HS-27A (cell line): ENCODE data around the gene CBX6.
"Not testable (repeated sequence)": the region's sequence is repeated elsewhere in the genome, so short reads cannot be mapped to it uniquely, and the experiment has no call there.

Experiments
- DNase-seq: peaks from one replicate; pipeline ENCODE4 v3.0.0-alpha.2; 2012; ENCODE audit warnings: low read depth, missing footprints

The CBX6 gene

DNA sequence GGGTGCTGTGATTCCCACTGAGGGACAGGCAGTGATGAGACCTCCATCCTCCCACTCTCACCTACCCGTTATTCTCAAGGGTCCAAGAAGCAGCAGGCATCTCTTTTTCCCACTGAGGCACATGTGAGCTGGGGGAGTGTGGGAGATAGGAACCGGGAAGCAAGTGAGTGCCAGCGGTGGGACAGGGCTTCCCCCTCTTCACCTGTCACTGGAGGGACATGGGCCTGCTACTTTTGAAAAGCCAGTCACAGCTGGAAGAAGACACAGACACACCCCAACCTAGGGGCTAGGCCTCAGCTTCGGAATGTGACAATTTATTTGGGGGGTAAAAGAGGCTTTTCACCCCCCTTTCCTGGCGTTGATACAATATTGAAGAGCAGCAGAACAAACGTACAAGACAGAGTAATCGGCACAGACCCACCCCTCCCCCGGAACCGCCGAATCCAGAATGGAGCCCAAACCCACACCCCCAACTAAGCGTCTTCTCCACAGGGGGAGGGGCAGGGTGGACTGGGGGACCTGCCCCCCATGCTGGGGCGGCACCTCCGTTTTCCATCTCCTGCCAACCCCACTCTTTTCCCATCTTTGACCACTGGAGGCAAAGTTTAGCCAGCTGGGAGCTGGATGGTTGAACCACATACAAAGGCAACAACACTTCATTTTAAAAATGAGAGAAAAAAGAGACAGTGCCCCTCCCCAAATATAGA lies 10.7 kb downstream of the CBX6 start:
- DNase-seq: no peak

DNA sequence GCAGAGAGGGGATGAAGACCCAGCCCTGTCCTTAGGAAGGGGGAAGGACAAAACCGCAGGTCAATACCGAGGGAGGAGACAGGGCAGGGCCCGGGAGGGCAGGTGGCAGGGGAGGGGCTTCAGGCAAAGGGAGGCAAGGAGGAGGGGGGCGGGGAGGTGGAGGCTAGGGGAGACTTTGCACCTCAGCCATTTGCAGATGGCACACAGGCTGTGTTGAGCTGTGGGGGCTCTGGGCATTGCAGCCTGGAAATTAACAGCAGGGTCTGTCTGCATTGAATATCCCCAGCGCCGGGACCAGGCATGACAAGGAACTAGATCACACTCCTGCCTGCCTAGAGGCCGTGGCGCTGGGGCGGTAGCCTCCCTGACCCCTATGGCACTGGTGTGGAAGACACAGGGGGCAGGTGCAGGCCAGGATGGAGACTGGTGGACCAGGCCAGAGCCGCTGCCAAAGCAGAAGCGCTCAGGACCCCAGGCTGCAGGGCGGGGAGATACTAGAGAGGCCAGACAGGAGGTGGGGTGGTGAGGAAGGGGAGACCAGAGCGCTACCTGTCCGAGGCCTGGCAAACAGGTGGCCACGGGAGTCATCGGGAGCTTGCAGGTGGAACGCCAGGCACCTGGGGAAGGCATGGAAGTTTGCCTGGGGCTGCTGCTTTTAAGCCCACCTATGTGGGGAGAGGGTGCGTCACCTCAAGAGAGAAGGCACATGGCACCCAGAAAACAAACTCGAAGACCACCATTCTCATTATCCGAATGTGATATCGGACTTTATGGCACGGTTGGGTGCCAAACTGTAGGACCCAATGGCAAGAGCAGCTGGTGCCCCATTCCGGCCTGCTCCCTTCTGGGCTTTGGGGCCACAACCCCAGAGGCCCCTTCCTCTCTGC lies 11.5 kb downstream of the CBX6 start:
- no peak for DNase-seq

DNA sequence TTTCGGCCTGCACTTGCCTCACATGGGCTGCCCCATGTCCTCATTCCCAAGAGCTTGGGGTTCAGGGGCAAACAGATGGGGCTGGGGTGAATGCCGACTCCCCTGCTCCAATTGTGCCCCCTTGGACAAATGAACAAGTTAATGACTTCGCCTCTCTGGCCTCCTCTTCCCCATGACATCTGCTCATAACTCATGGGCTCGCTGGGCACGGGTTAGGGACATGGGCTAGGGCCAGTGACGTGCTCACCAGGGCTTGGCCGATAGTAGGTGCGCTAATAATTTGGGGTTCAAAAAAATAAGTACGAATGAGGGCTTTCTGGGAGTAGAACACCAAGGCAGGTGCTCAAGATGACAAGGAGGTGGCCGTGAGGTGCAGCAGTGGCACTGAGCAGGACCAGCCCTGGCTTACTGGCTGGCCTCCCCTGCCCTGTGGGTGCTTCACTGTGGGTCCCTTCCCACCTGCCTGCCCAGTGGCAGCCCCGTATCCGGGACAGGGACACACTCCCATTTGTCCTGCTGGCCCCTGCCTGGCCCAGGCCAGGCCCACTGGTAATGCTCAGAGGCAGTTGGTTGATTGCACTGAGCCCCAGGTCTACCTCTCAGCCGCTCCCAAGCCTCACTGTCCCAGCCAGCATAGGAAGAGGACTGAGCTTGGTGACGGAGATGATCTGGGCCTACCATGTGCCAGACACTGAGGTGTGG lies 12.3 kb downstream of the CBX6 start:
- no peak for DNase-seq

DNA sequence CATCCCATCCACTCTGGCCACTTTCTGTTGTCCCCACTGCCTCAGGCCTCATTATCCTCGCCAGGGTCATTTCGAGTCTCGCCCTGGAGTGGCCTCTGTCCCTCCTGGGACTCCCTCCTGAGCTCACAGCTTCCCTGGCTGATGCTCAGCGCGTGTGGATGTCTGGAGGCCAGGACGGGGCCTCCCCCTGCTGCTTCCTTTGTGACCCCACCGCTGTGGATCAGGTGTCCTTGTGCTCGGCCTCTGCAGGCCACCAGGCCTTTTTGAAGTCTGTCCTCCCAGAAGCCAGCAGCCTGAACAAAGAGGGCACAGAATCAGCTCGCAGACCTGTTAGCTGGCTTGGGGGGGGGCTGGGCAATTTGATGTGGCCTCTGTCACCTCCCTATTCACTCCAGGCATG lies 13.5 kb downstream of the CBX6 start:
- DNase-seq: no peak

DNA sequence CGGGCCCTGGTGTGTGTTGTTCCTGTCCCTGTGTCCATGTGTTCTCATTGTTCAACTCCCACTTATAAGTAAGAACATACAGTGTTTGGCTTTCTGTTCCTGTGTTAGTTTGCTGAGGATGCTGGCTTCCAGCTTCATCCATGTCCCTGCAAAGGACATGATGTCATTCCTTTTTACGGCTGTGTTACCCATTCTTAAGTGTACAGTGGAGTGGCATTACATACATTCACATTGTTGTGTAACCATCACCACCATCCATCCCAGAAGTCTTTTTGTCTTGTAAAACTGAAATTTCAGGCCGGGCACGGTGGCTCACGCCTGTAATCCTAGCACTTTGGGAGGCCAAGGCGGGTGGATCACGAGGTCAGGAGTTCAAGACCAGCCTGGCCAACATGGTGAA lies 17.5 kb downstream of the CBX6 start:
- not testable (repeated sequence) for DNase-seq

DNA sequence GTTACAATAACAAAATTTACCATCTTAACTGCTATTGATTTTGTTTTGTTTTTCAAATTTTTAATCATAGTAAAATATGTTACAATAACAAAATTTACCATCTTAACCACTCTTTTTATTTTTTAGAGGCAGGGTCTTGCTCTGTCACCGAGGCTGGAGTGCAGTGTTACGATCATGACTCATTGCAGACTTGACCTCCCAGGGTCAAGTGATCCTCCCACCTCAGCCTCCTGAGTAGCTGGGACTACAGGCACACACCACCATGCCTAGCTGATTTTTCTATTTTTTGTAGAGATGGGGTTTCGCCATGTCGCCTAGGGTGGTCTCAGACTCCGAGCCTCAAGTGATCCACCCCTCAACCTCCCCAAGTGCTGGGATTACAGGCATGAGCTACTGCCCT lies 18.1 kb downstream of the CBX6 start:
- DNase-seq: not testable (repeated sequence)

DNA sequence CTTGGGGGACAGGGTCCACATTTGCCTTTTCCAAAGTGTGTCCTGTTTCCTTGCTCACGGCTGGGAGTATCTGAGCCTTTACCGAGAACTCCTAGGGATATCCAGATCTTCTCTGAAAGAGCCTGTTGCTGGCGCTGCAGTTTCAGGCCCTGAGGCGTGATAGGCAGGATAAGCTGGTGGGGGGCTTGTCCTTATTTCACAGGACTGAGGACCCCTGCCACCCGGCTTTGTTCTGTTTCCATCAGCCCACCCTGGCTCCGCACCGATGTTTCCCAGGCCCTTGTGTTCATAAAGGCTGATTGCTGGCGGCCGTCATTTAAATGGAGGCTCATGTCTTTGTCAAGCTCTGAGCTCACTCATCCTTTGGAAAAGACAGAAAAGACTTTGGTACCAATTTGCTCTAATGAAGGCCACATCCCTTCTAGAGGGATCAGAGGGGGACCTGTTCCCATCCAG lies 18.8 kb downstream of the CBX6 start:
- no peak for DNase-seq

DNA sequence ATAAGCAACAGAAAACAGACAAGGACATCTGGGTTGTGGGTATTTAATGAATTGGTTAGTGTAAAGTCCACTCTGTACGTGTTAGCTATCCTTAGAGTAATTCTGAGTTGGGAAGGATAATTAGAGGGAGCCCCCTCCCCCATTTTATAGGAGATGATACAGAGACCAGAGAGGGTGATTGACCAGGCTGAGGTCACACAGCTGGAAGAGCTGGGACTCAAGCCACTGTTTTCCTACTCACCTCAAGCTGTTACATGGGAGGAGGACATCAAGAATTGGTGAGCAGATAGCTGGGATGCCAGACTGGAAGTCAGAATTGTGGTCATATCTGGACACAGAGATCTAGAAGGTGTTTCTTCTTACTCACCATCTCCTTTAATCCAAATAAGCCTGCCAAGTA lies 19.5 kb downstream of the CBX6 start:
- no peak for DNase-seq

DNA sequence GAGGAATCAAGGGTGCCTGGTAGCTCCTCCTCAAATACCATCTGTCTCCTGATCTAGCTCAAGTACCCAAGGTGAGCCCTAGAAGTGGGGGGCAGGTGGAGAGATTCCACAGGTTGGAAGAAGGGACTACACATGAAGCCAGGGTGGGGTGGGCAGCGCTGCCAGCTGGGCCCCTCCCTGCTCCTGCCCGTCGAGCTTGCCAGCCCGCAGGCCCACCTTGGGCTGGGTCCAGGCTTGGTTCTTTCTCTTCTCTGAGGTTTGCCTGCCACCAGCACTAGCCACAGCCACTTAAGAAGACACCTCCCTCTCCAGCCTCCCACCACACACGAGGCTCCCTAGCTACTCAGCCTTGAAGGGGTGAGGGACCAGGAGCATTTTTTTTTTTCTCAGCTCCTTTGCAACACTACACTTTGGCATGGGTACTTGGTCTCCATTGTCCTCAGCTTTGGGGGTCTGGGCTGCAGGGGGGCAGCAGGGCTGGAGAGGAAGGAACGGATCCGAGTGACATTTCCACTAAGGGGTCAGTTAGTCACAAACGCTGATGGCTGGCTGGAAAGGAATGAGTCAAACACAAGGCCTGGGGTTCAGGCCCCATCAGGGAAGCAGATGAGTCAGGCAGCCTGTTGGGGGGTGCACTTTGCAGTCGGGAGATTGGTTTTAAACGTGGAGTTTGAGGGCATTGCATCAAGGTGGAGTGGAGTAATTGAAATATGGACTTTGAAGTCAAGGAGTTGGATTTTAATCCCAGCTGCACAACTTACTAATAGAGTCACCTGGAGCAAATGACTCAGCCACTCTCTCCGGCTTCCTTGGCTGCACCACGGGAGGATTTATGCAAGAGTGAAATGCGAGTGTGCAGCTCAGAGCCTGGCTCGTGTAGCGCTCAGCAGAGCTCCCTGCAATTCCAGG lies 20.8 kb downstream of the CBX6 start:
- no peak for DNase-seq

DNA sequence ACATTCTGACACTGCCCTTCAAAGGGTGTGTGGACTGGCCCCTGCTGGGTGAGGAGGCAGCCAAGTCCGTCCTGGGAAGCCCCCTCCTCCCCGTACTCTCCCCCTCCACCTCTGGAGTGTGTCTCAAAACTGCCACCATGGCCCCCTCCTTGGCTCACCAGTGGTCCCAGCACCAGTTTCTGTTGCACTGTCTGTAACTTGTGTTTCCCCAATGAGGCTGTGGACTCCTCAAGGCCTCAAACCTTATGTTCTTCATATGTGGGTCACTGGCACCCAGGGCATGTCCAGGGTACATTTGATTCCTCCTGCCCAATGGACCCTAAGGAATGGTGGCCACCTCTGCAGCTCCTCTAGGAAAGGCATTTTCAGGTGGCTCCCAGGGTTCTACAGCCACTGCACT lies 21.6 kb downstream of the CBX6 start:
- DNase-seq: no peak

DNA sequence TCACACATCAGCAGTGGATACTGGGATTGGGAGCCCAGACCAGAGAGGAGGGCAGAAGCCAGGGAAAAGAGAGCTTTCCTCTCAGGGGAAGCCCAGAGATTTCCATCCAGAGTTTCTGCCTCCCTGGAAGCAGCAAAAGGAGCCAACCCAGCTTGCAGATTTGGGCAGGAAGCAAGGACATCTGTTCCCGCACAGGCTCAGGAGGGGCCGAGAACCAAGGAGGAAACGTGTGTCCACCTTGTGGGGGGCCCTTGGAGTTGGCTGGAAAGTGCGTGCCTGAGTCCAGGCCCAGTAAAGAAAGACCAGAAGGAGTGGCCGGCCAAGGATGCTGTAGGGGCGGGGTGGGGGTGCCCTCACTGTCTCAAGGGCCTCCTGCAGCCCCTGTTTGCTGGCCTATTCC lies 22.2 kb downstream of the CBX6 start:
- DNase-seq: no peak

DNA sequence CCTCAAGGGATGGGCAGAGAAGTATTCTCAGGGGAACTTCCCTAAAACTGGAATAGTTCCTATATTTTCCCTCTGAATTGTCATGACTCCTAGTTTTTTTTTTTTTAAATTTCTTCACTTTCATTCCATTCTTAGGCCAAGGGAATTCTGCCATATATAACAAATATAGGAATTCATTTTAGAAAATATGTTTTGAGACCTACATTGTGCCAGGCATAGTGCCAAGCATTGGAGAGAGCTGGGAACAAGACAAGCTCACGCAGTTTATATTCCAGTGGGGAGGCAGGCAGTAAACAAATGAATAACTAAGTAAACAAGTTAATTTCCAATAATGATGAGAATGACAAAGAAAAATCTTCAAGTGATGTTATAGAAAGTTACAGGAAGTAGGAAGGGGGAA lies 25.6 kb downstream of the CBX6 start:
- no peak for DNase-seq

DNA sequence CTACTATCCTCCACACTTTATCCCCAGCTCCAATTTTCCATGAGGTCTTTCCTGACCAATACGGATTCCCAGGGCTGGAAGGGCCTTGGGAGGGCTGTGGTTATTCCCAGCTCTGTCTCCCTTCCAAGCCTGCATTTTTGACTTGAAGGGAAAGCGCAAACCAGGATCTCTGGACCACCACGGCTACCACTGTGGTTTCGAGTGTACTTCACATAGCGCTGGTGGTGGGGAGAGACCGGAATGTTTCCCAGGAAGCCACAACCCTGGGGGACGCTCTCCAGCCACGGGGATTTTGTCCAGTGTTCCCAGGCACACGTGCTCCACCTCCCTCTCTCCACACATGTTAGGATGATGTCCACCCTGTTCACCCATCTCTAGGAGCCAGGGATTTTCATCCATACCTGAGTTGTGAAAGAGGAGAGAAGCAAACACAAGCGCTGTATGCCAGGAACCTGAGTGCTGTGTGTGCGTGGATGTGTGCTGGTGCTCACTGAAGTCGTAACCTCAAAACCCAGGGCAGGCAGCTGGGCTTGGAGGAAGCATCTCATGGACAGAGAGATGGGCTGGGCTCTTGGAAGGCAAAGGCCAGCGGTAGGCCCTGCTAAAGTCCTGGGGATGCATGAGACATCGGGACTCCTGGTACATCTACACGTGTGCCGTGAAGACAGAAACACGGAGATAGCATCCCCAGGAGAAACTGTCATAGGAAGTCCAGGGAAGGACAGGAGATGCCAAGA lies 26.8 kb downstream of the CBX6 start:
- DNase-seq: no peak

DNA sequence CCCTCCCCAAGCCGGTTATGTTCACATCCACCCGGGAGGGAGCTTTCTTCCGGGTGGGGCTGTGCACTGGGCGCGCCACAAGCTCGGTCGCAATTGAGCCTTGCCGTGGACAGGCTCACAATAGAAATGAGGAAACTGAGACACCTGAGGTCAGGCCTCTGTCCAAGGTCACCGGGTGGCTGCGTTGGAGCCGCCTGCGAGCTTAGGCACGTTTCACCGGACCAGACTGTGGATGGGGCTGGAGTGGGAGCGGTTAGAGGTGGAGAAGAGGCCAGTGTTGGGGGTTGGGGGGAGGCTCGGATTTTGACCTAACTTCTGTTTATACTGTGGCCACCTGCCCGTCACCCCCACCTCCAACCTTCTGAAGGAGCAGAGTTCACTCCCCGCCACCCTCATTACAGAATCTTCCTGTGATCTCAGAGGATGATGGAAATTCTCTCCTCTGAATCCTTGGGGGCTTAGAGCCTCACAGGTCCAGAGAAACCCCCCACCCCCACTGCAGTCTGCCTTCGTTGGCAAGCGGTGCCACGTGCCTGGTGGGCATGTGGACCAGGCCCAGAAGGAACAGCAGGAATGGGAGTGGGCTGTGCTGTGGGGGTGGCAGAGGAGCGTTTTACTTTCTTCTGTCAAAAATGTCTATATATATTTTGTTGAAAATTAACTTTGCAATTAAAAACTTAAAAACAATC lies 27.6 kb downstream of the CBX6 start:
- no peak for DNase-seq

DNA sequence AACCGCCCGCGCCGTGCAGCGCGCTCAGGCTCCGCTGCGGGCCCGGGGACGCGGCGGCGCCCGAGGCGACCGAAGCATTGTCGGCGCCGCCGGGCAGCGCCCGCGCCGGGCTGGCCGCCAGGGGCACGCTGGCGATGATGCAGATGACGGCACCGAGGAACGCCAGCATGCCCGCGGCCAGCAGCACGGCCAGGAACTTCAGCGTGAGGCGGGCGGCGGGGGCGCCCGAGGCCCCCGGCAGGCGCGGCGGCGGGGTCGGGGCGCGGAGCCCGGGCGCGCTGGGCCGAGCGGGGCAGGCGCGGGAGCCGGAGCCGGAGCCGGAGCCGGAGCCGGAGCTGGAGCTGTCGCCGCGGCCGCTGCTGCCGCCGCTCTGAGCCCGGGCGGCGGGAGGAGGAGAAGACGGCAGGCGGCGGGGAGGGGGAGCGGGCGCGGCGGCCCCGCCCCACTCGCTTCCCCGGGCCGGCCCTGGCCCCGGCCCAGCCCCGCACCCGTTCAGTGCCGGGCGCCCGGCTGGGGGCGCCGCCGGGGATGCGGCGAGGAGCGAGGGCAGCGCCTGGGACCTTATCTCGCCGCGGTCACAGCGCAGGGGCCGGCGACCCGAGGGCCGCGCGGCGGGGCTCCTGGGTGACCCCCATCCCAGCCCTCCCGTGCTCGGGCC lies 28.2 kb downstream of the CBX6 start, which contains the start of gene NPTXR:
Gene NPTXR, minus strand, starts transcription at position 372 of the 658 bp plus-strand sequence.
- no peak for DNase-seq

DNA sequence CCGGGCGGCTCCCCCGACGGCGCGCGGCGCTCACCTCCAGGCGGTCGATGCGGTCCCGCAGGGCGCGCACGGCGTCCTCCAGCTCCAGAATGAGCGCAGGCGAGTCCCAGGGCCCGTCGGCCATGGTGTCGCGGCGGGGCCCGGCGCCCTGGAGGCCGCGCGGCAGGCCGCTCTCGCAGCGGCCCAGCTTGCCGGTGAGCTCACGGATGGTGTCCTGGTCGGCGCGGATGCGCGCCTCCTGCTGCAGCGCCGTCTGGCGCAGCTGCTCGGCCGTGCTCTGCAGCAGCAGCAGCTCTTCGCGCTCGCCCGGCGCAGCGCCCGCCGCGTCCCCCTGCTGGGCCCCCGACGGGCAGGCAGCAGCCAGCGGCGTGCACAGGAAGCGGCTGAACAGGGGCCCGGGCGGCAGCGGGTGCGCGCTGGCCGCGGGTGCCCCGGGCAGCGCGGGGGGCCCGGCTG lies 28.8 kb downstream of the CBX6 start:
- DNase-seq: no peak

DNA sequence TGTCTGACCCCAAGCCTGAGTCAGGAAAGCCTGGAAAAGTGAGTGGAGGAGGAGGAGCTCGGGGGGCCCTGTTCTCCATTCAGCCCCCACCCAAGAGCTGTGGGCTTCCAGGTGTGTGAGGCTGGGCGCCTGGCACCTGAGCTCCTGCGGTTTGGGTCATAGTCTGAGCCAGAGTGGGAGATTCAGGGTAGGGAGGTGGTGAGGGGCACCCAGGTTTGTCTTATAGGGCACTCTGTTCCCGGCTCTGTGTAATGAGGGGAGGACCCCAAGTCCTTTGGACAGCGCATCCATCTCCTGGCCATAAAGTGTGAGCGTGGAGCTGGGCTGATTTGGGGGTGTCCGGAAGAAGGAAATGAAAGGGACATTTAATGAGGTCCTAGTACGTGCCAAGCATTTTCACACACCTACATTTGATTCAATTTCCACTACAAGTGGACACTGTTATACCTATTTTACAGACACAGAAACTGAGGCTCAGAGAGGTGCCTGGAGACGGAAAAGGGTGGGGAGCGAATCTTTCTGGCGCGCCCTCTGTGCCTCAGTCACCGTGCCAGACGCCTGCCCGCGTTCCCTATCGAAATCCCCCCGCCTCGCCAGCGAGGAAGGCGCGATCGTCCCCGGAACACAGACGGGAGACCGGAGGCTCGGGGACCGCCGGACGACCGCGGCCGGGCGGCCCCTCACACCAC lies 29.4 kb downstream of the CBX6 start:
- no peak for DNase-seq

DNA sequence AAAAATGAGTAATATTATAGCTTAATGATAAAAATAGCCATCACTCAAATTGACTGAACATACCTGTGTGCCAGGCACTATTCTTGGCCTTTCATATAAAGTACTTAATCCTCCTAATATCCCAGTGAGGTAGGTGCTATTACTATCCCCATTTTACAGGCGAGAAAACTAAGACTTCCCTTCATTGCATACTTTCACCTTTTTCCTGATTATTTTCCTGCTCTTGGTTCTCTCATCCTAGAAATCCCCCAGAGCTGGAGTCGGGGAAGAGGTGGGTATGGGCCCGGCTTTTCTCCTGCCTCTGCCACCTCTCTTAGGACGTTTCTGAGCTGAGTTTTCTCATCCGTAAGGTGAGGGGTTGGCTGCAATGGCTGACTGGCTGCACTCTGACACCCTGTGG lies 30.4 kb downstream of the CBX6 start:
- DNase-seq: no peak

DNA sequence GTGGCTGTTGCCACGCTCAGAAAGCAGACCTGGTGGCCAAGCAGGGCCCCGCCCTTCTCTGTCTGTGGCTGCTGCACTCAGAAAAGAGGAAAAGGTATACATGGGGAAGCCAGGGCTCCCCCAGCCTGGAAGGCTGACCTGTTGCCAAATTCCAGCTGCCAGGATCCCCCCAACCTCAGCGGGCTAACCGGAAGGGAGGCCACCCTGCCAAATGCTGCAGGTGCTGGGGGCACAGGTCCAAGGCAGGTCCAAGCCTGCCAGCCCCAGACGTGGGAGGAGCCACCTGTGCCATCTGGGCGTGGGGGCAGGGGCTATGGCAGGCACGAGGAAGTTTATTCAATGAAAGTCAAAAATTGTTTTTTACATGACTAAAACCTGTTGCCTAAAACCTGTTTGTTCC lies 30.8 kb downstream of the CBX6 start:
- no peak for DNase-seq
